Measurements from ENCODE around the gene DET1. TPM values are rescaled to one million over a fixed set of nuclear protein-coding genes. Genes with fewer than 3 reads are reported as not detected.

DET1 gene
- total and polyA plus RNA-seq, 4 experiments from 2014 or later, result 1.1 to 11.7 (median 7.5) TPM

GRCh38 chr15:88467073-88467934 is 79.2 kb downstream of the DET1 start, which contains the start of the genes MRPL46 and MRPS11:
Gene MRPL46, minus strand, starts transcription at chr15:88467388. Its CDS starts 11 bp downstream, at chr15:88467377.
Gene MRPS11, plus strand, starts transcription at chr15:88467708. Its CDS starts 10 bp downstream, at chr15:88467718.
- Mint-ChIP-seq H3K4me3 (peak within 1 kb of the TSS; percentile 96 to 99 (median 98)), H3K4me1 (peaks cover 15 to 38% (median 30%) of the 10 kb centered on the region in 4 donors), H3K27me3 (no peaks in the 10 kb centered on the region), H3K36me3 (peaks cover 20 to 45% of the 10 kb centered on the region in 2 donors), H3K27ac (peak within 1 kb of the TSS; percentile 98 to 100 (median 99)), H3K9me3 (no peaks in the 10 kb centered on the region)
- peak; percentile 89 to 93 (median 90) for DNase-seq
- H3K27ac ChIP-seq (ENCODE audit: low read depth, low read length), result peak within 1 kb of the TSS; percentile 93
- ChIA-PET CTCF (ENCODE audit: partially characterized antibody) (interaction anchor here (0.9 to 2.1 kb wide), 5 partner anchors 9 to 662 kb away, joined by 3 to 10 read pairs (median 4); no protein-coding TSS in a partner anchor), POLR2A (ENCODE audit: partially characterized antibody) (interaction anchor here (0.6 to 2.0 kb wide), 15 partner anchors 10 to 867 kb away, joined by 3 to 18 read pairs (median 4); partner anchors contain the start of genes ABHD2, FANCI, ISG20 and POLG)
- no peaks in the 10 kb centered on the region for H3K27me3 ChIP-seq (ENCODE audit: insufficient read depth, low read length)
- no peaks in the 10 kb centered on the region for H3K9me3 ChIP-seq (ENCODE audit: control insufficient read depth in 1 of 2, low read length in 2 of 2)
- peaks cover 23% of the 10 kb centered on the region for H3K36me3 ChIP-seq (ENCODE audit: insufficient read depth, low read length)
- H3K4me3 ChIP-seq (ENCODE audit: low read length in 2 of 2), result peak within 1 kb of the TSS; percentile 87 to 90
- H3K4me1 ChIP-seq (ENCODE audit: insufficient read depth, low read length), result peaks cover 29% of the 10 kb centered on the region
- intact Hi-C loops (cut with micrococcal nuclease), result loop anchor here (1.0 to 5.0 kb wide), 6 partner anchors 79 to 867 kb away; partner anchors contain the start of genes AEN, DET1, FANCI and POLG

- Histone ChIP-seq H3K9me3 (ENCODE audit: control insufficient read depth in 1 of 2, low read length in 2 of 2) (no peaks in the 10 kb centered on the region), H3K4me3 (ENCODE audit: low read length in 2 of 2) (no peak overlapping the region), H3K27ac (ENCODE audit: low read depth, low read length) (no peak overlapping the region), H3K27me3 (ENCODE audit: insufficient read depth, low read length) (no peaks in the 10 kb centered on the region), H3K36me3 (ENCODE audit: insufficient read depth, low read length) (peaks cover 20% of the 10 kb centered on the region), H3K4me1 (ENCODE audit: insufficient read depth, low read length) (peaks cover 29% of the 10 kb centered on the region)
- intact Hi-C loops (cut with micrococcal nuclease), result loop anchor here (2.0 to 5.0 kb wide), 4 partner anchors 157 to 869 kb away; partner anchors contain the start of genes AEN, FANCI and POLG
- POLR2A ChIA-PET (ENCODE audit: partially characterized antibody), result no interaction called here
- H3K27me3 Mint-ChIP-seq, result no peaks in the 10 kb centered on the region
- no peak for DNase-seq
- H3K27ac Mint-ChIP-seq, result peak overlapping the region in 3 of 7 donors; percentile 57 to 72 (median 65)
- CTCF ChIA-PET (ENCODE audit: partially characterized antibody), result interaction anchor here (1.5 to 1.7 kb wide), 2 partner anchors 10 to 159 kb away, joined by 5 read pairs; no protein-coding TSS in a partner anchor
- no peaks in the 10 kb centered on the region for H3K9me3 Mint-ChIP-seq
- H3K4me1 Mint-ChIP-seq, result peaks cover 15 to 35% (median 29%) of the 10 kb centered on the region in 4 donors
- H3K4me3 Mint-ChIP-seq, result peak overlapping the region; percentile 25 to 98 (median 83)
- H3K36me3 Mint-ChIP-seq, result peaks cover 17 to 53% of the 10 kb centered on the region in 2 donors
These were observed 80.8 kb downstream of the DET1 start for GRCh38 chr15:88465633-88466224.

GRCh38 chr15:88463870-88464532 is 82.5 kb downstream of the DET1 start:
- Mint-ChIP-seq H3K9me3 (no peaks in the 10 kb centered on the region), H3K4me1 (peaks cover 15 to 35% (median 29%) of the 10 kb centered on the region in 4 donors), H3K27ac (no peak overlapping the region), H3K36me3 (peaks cover 23 to 69% of the 10 kb centered on the region in 2 donors), H3K27me3 (no peaks in the 10 kb centered on the region), H3K4me3 (peak overlapping the region in 4 of 8 donors; percentile 2 to 33 (median 18))
- no peaks in the 10 kb centered on the region for H3K9me3 ChIP-seq (ENCODE audit: control insufficient read depth in 1 of 2, low read length in 2 of 2)
- DNase-seq, result no peak
- no peak overlapping the region for H3K27ac ChIP-seq (ENCODE audit: low read depth, low read length)
- H3K36me3 ChIP-seq (ENCODE audit: insufficient read depth, low read length), result peaks cover 34% of the 10 kb centered on the region
- H3K4me1 ChIP-seq (ENCODE audit: insufficient read depth, low read length), result peaks cover 26% of the 10 kb centered on the region
- ChIA-PET CTCF (ENCODE audit: partially characterized antibody) (no interaction called here), POLR2A (ENCODE audit: partially characterized antibody) (interaction anchor here (0.7 kb wide), 1 partner anchor 9 kb away, joined by 3 read pairs; no protein-coding TSS in a partner anchor)
- no peak overlapping the region for H3K4me3 ChIP-seq (ENCODE audit: low read length in 2 of 2)
- H3K27me3 ChIP-seq (ENCODE audit: insufficient read depth, low read length), result no peaks in the 10 kb centered on the region
- intact Hi-C loops (cut with micrococcal nuclease), result no loop called here

Other genes with a start within 250 kb of the DET1 start
- gene MRPL46, start 79.3 kb downstream of the DET1 start, total RNA-seq, result 10 to 100 TPM; 25.9 to 28.7 TPM
- gene MRPL46, start 79.3 kb downstream of the DET1 start, polyA plus RNA-seq, result 10 to 100 TPM; 60.2 to 60.9 TPM
- 10 to 100 TPM; 27.5 to 35.0 TPM for gene MRPS11, start 79.0 kb downstream of the DET1 start, total RNA-seq
- gene MRPS11, start 79.0 kb downstream of the DET1 start, polyA plus RNA-seq, result 10 to 100 TPM; 50.1 to 63.1 TPM
- 10 to 100 TPM; 54.5 to 56.8 TPM for gene AEN, start 74.7 kb upstream of the DET1 start, total RNA-seq
- 10 to 100 TPM; 33.2 to 35.8 TPM for gene AEN, start 74.7 kb upstream of the DET1 start, polyA plus RNA-seq
- gene ISG20, start 92.3 kb upstream of the DET1 start, total RNA-seq, result 100 to 1,000 TPM; 144 to 153 TPM
- 100 to 1,000 TPM; 494 to 667 TPM for gene ISG20, start 92.3 kb upstream of the DET1 start, polyA plus RNA-seq

Data from CD4-positive, alpha-beta memory T cell (primary cell).